Measurements from ENCODE around the gene MUS81. TPM values are rescaled to one million over a fixed set of nuclear protein-coding genes. Genes with fewer than 3 reads are reported as not detected.
A peak's percentile ranks its signal among the peaks of the same experiment; 100 is the strongest.

MUS81 gene
- total and polyA plus RNA-seq, 9 of the 15 experiments (the other 6 are each of a cell fraction or from before 2014, with no cell fraction given) = 13.4 to 118 (median 53.7) TPM

- TF ChIP-seq TAF9B (IDR thresholded peaks at IDR 0.05; ENCODE audit: partially characterized antibody) (peak; percentile 82), ZNF609 (CRISPR knock-in tag; IDR thresholded peaks at IDR 0.05; ENCODE audit: borderline replicate concordance) (no peak), CC2D1A (IDR thresholded peaks at IDR 0.05) (peak; percentile 37; the same call in 1 of the 2 replicates), MEIS2 (IDR thresholded peaks at IDR 0.05; ENCODE audit: partially characterized antibody) (peak; percentile 53), HBP1 (CRISPR knock-in tag; IDR thresholded peaks at IDR 0.05) (no peak), ZBTB9 (CRISPR knock-in tag; IDR thresholded peaks at IDR 0.05) (peak; percentile 49; the same call in 1 of the 2 replicates), CREM (IDR thresholded peaks at IDR 0.05; ENCODE audit: low read depth) (peak; percentile 81), RBBP5 (IDR thresholded peaks at IDR 0.05; ENCODE audit: borderline replicate concordance, insufficient read depth, low read length, poor library complexity, severe bottlenecking) (peak; percentile 52), LEF1 (IDR thresholded peaks at IDR 0.05) (peak; percentile 57; the same call in 1 of the 2 replicates), ZNF586 (CRISPR knock-in tag; conservative IDR thresholded peaks at IDR 0.05) (no peak), ZNF644 (tag; IDR thresholded peaks at IDR 0.05; ENCODE audit: low read depth) (no peak), SAP30 (IDR thresholded peaks at IDR 0.05; ENCODE audit: borderline replicate concordance, insufficient read depth, low read depth, low read length, poor library complexity, severe bottlenecking) (peak; percentile 79), PCBP1 (IDR thresholded peaks at IDR 0.05; ENCODE audit: low read depth, low read length, poor library complexity, severe bottlenecking) (peak; percentile 91), U2AF1 (optimal IDR thresholded peaks at IDR 0.05; ENCODE audit: low read depth, low read length) (peak; percentile 61), ZNF583 (CRISPR knock-in tag; IDR thresholded peaks at IDR 0.05) (peak; percentile 63; the same call in 1 of the 2 replicates), SREBF1 (IDR thresholded peaks at IDR 0.05; ENCODE audit: borderline replicate concordance, low read depth, low read length) (peak; percentile 80; the same call in 1 of the 2 replicates), STAG1 (CRISPR knock-in tag; IDR thresholded peaks at IDR 0.05; ENCODE audit: borderline replicate concordance) (no peak)
Measured at GRCh38 chr11:65860278-65861164, at the start of gene MUS81 (continued).
